ENCODE measurements around the gene OTOP2.
A peak's percentile ranks its signal among the peaks of the same experiment; 100 is the strongest.

OTOP2 gene
- total RNA-seq: 0 to 0.11 (median 0) reads per million in 9 experiments

- no peak within 1 kb of the TSS for H3K27ac Mint-ChIP-seq
- no peaks in the 10 kb centered on the region for H3K9me3 Mint-ChIP-seq
- peaks cover 3% of the 10 kb centered on the region for H3K36me3 Mint-ChIP-seq (ENCODE audit: insufficient read depth)
- peaks cover 6 to 9% of the 10 kb centered on the region in 2 donors for H3K4me1 Mint-ChIP-seq (ENCODE audit: low read depth in 2 of 2)
- DNase-seq (no peak), ATAC-seq (replicated peaks) (no peak)
- H3K27me3 Mint-ChIP-seq: peaks cover 68 to 89% of the 10 kb centered on the region in 2 donors
- H3K4me3 Mint-ChIP-seq: peak within 1 kb of the TSS; percentile 49 to 72
Measured at GRCh38 chr17:74924250-74924948, at the start of gene OTOP2. OTOP2 (plus strand) TSS chr17:74924273; CDS start chr17:74924633, 360 bp downstream.

- no peaks in the 10 kb centered on the region for H3K9me3 Mint-ChIP-seq
- H3K4me1 Mint-ChIP-seq (ENCODE audit: low read depth in 2 of 2): peaks cover 15 to 21% of the 10 kb centered on the region in 2 donors
- DNase-seq (no peak), ATAC-seq (replicated peaks) (no peak)
- H3K27ac Mint-ChIP-seq: no peak overlapping the region
- peaks cover 0 to 5% of the 10 kb centered on the region in 2 donors for H3K27me3 Mint-ChIP-seq
- no peak overlapping the region for H3K4me3 Mint-ChIP-seq
- H3K36me3 Mint-ChIP-seq (ENCODE audit: insufficient read depth): peaks cover 19% of the 10 kb centered on the region
Measured at GRCh38 chr17:74874615-74875037, 49.4 kb upstream of the OTOP2 start.

GRCh38 chr17:74875155-74875976, 48.7 kb upstream of the OTOP2 start:
- H3K4me1 Mint-ChIP-seq (ENCODE audit: low read depth in 2 of 2): peaks cover 15 to 21% of the 10 kb centered on the region in 2 donors
- no peak for DNase-seq
- H3K27ac Mint-ChIP-seq: no peak overlapping the region
- H3K9me3 Mint-ChIP-seq: no peaks in the 10 kb centered on the region
- H3K27me3 Mint-ChIP-seq: peaks cover 0 to 12% of the 10 kb centered on the region in 2 donors
- H3K36me3 Mint-ChIP-seq (ENCODE audit: insufficient read depth): peaks cover 19% of the 10 kb centered on the region
- H3K4me3 Mint-ChIP-seq: no peak overlapping the region
- ATAC-seq (replicated peaks): no peak

DNA sequence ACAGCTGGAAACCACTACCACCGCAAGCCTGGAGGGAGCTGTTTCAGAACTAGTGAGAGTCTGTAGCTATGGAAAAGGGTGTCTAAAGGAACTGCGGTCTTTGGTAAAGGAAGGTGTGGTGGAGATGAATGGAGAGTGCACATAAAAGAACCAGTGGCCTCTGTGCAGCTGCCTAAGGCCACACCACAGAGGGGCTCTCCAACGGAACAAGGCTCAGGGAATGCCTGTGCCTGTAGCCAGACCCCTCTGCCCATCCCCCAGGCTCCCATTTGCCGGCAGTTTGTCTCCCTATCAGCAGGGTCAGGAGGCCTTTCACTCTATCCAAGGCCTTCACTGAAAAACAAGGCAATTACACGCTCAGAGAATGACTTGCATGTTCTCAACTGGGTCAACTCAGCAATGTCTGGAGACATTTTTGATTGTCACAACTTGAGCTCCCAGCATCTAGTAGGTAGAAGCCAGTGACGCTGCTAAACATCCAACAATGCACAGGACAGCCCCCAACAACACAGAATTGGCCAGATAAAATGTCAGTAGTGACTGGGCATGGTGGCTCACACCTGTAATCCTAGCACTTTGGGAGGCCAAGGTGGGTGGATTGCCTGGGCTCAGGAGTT, 48.0 kb upstream of the OTOP2 start:
- Mint-ChIP-seq H3K9me3 (no peaks in the 10 kb centered on the region), H3K27ac (no peak overlapping the region), H3K36me3 (ENCODE audit: insufficient read depth) (peaks cover 19% of the 10 kb centered on the region), H3K4me3 (no peak overlapping the region), H3K4me1 (ENCODE audit: low read depth in 2 of 2) (peaks cover 14 to 19% of the 10 kb centered on the region in 2 donors), H3K27me3 (peaks cover 0 to 19% of the 10 kb centered on the region in 2 donors)
- DNase-seq: no peak
- no peak for ATAC-seq (replicated peaks)

GRCh38 chr17:74877592-74878548, 46.2 kb upstream of the OTOP2 start:
- H3K9me3 Mint-ChIP-seq: no peaks in the 10 kb centered on the region

DNA sequence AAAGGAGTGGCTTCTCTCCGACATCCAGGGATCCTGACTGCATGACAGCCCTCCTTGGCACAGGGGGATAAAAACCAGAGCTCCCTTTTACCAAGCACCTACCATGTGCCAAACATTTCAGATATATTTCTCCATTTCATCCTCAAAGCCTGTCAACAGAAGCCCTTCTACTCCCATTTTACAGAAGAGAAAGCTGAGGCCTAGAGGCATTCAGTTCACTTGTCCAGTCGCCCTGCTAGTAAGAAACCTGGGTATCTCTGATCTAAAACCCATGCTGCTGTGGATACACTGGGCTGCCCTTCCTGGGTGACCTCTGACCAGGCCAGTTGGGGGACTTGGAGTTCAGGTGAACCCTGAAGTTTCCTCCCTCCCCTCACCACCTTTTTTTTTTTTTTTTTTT, 45.4 kb upstream of the OTOP2 start:
- peaks cover 4 to 5% of the 10 kb centered on the region in 2 donors for H3K4me1 Mint-ChIP-seq (ENCODE audit: low read depth in 2 of 2)
- H3K27ac Mint-ChIP-seq: no peak overlapping the region
- H3K27me3 Mint-ChIP-seq: peaks cover 6 to 45% of the 10 kb centered on the region in 2 donors
- H3K36me3 Mint-ChIP-seq (ENCODE audit: insufficient read depth): peaks cover 11% of the 10 kb centered on the region
- no peaks in the 10 kb centered on the region for H3K9me3 Mint-ChIP-seq
- no peak for ATAC-seq (replicated peaks)
- no peak overlapping the region for H3K4me3 Mint-ChIP-seq
- DNase-seq: no peak

More at GRCh38 chr17:74877592-74878548, 46.2 kb upstream of the OTOP2 start:
- H3K27ac Mint-ChIP-seq: no peak overlapping the region
- H3K27me3 Mint-ChIP-seq: peaks cover under 1 to 37% of the 10 kb centered on the region in 2 donors
- peaks cover 18% of the 10 kb centered on the region for H3K36me3 Mint-ChIP-seq (ENCODE audit: insufficient read depth)
- no peak overlapping the region for H3K4me3 Mint-ChIP-seq
- ATAC-seq (replicated peaks): no peak
- peaks cover 4 to 5% of the 10 kb centered on the region in 2 donors for H3K4me1 Mint-ChIP-seq (ENCODE audit: low read depth in 2 of 2)
- no peak for DNase-seq

- no peaks in the 10 kb centered on the region for H3K9me3 Mint-ChIP-seq
- ATAC-seq (replicated peaks): no peak
- H3K27me3 Mint-ChIP-seq: peaks cover 10 to 52% of the 10 kb centered on the region in 2 donors
- DNase-seq: no peak
- H3K4me1 Mint-ChIP-seq (ENCODE audit: low read depth in 2 of 2): no peaks in the 10 kb centered on the region
- H3K4me3 Mint-ChIP-seq: no peak overlapping the region
- peaks cover 7% of the 10 kb centered on the region for H3K36me3 Mint-ChIP-seq (ENCODE audit: insufficient read depth)
- H3K27ac Mint-ChIP-seq: no peak overlapping the region
Measured at GRCh38 chr17:74879308-74879707, 44.8 kb upstream of the OTOP2 start.

GRCh38 chr17:74881073-74881472, 43.0 kb upstream of the OTOP2 start:
- DNase-seq (no peak), ATAC-seq (replicated peaks) (no peak)
- Mint-ChIP-seq H3K4me3 (no peak overlapping the region), H3K4me1 (ENCODE audit: low read depth in 2 of 2) (no peaks in the 10 kb centered on the region), H3K27ac (no peak overlapping the region), H3K9me3 (no peaks in the 10 kb centered on the region), H3K36me3 (ENCODE audit: insufficient read depth) (peaks cover 7% of the 10 kb centered on the region), H3K27me3 (peaks cover 23 to 69% of the 10 kb centered on the region in 2 donors)

DNA sequence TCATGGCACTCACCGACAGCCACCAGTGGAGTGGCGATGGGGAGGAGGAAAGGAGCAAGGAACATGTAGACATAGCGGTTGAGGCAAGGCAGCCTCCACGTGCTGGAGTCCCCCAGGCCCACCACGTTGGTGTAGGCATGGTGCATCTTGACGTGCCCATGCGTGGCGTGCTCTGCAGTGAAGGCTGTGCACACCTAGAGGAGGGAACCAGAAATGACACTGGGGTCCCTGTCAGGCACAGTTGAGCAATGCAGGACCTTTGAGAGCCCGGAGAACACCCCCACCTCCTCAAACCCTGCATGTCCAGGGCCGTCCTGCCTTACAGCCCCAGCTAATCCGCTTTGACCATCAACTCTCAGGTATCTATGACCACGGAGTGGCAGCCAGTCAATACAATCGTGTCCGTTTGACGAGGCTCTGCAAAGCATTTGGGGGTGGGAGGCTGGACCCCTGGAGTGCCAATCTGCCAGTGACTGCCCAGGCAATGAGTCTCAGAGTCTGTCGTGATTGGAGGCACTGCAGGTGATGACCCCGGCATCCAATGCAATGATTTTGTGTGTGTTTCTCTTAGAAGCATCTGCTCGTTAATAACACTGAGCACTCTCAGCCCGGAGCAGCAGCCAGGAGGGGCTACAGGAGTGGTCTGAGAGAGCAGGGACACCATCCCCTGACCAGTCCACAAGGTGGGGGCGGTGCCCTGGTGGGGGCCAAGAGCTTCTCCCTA, 41.4 kb upstream of the OTOP2 start:
- Mint-ChIP-seq H3K4me1 (ENCODE audit: low read depth in 2 of 2) (no peaks in the 10 kb centered on the region), H3K36me3 (ENCODE audit: insufficient read depth) (peaks cover 1% of the 10 kb centered on the region), H3K4me3 (no peak overlapping the region), H3K9me3 (no peaks in the 10 kb centered on the region), H3K27me3 (peaks cover 35 to 85% of the 10 kb centered on the region in 2 donors), H3K27ac (no peak overlapping the region)
- ATAC-seq (replicated peaks) (no peak), DNase-seq (no peak)

GRCh38 chr17:74883241-74883745, 40.8 kb upstream of the OTOP2 start:
- H3K27me3 Mint-ChIP-seq: peaks cover 35 to 85% of the 10 kb centered on the region in 2 donors
- DNase-seq (no peak), ATAC-seq (replicated peaks) (no peak)
- H3K27ac Mint-ChIP-seq: no peak overlapping the region
- H3K4me1 Mint-ChIP-seq (ENCODE audit: low read depth in 2 of 2): no peaks in the 10 kb centered on the region
- no peaks in the 10 kb centered on the region for H3K9me3 Mint-ChIP-seq
- no peak overlapping the region for H3K4me3 Mint-ChIP-seq
- no peaks in the 10 kb centered on the region for H3K36me3 Mint-ChIP-seq (ENCODE audit: insufficient read depth)

DNA sequence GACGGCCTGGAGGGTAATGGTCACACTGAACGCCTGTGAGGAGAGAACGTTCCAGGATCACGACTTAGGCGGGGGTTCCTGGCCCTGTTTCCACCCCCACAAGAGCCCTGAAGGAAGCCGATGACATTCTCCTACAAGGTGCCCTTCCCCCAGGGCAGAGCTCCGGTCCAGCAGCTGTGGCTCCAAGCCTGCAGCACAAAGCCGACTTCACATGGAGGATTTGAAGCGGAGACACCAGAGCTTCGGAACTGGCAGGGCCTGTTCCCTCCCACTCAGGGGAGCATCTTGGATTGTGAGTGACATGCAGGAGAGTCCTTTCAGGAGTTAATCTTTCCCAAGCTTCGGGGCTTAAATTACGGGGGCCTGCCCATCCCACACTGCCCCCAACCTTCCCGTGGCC, 35.6 kb upstream of the OTOP2 start:
- Mint-ChIP-seq H3K4me1 (ENCODE audit: low read depth in 2 of 2) (no peaks in the 10 kb centered on the region), H3K27me3 (peaks cover 46 to 72% of the 10 kb centered on the region in 2 donors), H3K27ac (no peak overlapping the region), H3K9me3 (no peaks in the 10 kb centered on the region), H3K4me3 (no peak overlapping the region), H3K36me3 (ENCODE audit: insufficient read depth) (peaks cover 4% of the 10 kb centered on the region)
- ATAC-seq (replicated peaks) (no peak), DNase-seq (no peak)

GRCh38 chr17:74890554-74890953, 33.5 kb upstream of the OTOP2 start:
- no peak overlapping the region for H3K27ac Mint-ChIP-seq
- H3K27me3 Mint-ChIP-seq: peaks cover 52 to 72% of the 10 kb centered on the region in 2 donors
- peaks cover 8% of the 10 kb centered on the region for H3K36me3 Mint-ChIP-seq (ENCODE audit: insufficient read depth)
- H3K4me3 Mint-ChIP-seq: no peak overlapping the region
- DNase-seq (no peak), ATAC-seq (replicated peaks) (no peak)
- peaks cover 3 to 4% of the 10 kb centered on the region in 2 donors for H3K4me1 Mint-ChIP-seq (ENCODE audit: low read depth in 2 of 2)
- H3K9me3 Mint-ChIP-seq: no peaks in the 10 kb centered on the region
